Cardiac fibroblast (primary cell): ENCODE results near the gene CWC22.

ENCODE experiments used
- DNase-seq, 2 donors: peaks; one replicate each; pipeline versions ENCODE4 v3.0.0 to v3.0.0-alpha.2; 2010; ENCODE audit warnings: low read depth in 2 of 2
- H3K4me3 ChIP-seq, 2 donors: replicated peaks in 1 of 2; 1 replicate in 1 of 2; 2 replicates in 1 of 2; pipeline ENCODE4 v1.5.1; 2011; ENCODE audit warnings: low read depth in 2 of 2, low read length in 2 of 2, mild to moderate bottlenecking in 2 of 2, moderate library complexity in 1 of 2
- TF ChIP-seq, protein P1 (sequence below): IDR thresholded peaks from one replicate; pipeline ENCODE4 v1.5.1; 2011; ENCODE audit warnings: low read depth, mild to moderate bottlenecking, low read length, inconsistent platforms

The CWC22 gene

GRCh38 chr2:179909845-179910734 is 97.0 kb downstream of the CWC22 start:
- DNase-seq: no peak
- H3K4me3 ChIP-seq: no peak overlapping the region
- TF ChIP-seq, protein P1, sequence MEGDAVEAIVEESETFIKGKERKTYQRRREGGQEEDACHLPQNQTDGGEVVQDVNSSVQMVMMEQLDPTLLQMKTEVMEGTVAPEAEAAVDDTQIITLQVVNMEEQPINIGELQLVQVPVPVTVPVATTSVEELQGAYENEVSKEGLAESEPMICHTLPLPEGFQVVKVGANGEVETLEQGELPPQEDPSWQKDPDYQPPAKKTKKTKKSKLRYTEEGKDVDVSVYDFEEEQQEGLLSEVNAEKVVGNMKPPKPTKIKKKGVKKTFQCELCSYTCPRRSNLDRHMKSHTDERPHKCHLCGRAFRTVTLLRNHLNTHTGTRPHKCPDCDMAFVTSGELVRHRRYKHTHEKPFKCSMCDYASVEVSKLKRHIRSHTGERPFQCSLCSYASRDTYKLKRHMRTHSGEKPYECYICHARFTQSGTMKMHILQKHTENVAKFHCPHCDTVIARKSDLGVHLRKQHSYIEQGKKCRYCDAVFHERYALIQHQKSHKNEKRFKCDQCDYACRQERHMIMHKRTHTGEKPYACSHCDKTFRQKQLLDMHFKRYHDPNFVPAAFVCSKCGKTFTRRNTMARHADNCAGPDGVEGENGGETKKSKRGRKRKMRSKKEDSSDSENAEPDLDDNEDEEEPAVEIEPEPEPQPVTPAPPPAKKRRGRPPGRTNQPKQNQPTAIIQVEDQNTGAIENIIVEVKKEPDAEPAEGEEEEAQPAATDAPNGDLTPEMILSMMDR: no peak

DNA sequence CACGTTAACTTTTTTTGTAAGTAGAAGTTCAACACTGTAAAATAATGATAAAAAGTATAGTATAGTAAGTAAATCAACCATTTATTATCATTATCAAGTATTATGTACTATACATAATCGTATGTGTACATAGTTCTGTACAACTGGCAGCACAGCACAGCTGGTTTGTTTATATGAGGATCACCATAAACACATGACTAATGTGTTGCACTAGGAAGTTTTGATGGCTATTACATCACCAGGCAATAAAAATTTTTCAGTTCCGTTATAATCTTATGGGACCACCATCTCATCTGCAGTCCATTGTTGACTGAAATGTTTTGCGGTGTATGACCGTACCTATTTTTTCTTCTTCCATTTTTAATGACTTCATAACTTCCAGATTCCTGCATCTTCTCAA is 106.4 kb downstream of the CWC22 start:
- DNase-seq: no peak
- no peak overlapping the region for H3K4me3 ChIP-seq
- TF ChIP-seq, protein P1: no peak

DNA sequence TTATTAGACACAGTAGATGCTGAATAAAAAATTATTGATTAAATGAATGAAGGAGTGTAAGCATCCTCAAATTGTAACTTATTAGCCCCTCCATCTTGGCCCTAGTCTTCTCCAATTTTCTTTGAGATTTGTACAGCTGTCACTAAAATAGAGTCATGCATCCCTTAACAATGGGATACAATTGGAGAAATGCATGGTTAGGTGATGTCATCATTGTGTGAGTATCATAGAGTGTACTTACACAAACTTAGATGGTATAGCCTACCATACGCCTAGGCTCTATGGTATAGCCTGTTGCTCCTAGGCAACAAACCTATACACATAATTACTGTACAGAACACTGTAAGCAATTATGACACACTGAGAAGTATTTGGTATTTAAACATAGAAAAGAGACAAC is 107.4 kb downstream of the CWC22 start:
- TF ChIP-seq, protein P1: no peak
- no peak overlapping the region for H3K4me3 ChIP-seq
- no peak for DNase-seq

DNA sequence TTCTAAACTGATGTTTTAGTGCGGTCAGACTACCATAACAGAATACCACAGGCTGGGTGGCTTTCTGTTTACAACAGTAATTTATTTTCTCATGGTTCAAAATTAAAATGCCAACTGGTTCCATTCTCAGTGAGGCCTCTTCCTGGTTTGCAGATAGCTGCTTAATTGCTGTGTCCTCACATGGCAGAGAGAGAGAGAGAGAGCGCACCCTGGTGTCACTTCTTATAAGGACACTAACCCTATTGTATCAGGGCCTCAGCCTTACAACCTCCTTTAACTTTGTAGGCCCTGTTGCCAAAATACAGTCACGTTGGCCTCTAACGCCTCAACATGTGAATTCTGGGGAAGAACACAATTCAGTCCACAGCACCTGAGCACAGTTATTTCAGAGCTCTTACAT is 108.2 kb downstream of the CWC22 start:
- TF ChIP-seq, protein P1: peak; percentile 30
- H3K4me3 ChIP-seq: no peak overlapping the region
- peak; percentile 34 to 42 for DNase-seq
